Suprapubic skin (tissue), 3 donors: ENCODE measurements around the gene WDR90.

Experiments used
- POLR2A ChIP-seq, 2 donors: fragments of 450-650 bp; IDR thresholded peaks; one replicate each; pipeline ENCODE4 v1.6.1; 2017; ENCODE audit warnings: antibody characterized with exemption in 2 of 2, mild to moderate bottlenecking in 2 of 2, moderate library complexity in 2 of 2
- TF ChIP-seq, protein P1 (sequence below), 2 donors: fragments of 200-600 bp in 1 of 2; fragments of 450-650 bp in 1 of 2; sonication (generic) in 1 of 2; IDR thresholded peaks; one replicate each; pipeline ENCODE4 v1.5.1; 2016 to 2019; ENCODE audit warnings: antibody characterized with exemption in 2 of 2, mild to moderate bottlenecking in 1 of 2, moderate library complexity in 1 of 2

DNA sequence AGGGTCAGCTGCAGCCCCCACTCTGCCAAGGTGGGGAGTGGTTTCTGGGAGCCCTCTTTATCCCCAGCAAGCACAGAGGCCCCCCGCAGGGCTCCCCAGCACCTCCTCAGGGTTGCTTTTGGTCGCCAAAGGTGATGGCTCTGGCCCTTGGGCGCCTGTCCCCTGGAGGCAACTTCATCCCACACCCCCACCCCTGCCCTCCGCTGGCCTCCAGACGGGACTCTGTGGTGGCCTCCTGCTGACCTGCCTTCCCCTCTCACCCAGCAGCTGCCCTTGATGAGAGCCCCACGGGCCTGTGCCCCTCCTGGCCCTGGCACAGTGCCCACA lies 10.9 kb downstream of the WDR90 start:
- no peak for TF ChIP-seq POLR2A (IDR thresholded peaks at IDR 0.05)
- TF ChIP-seq, protein P1, sequence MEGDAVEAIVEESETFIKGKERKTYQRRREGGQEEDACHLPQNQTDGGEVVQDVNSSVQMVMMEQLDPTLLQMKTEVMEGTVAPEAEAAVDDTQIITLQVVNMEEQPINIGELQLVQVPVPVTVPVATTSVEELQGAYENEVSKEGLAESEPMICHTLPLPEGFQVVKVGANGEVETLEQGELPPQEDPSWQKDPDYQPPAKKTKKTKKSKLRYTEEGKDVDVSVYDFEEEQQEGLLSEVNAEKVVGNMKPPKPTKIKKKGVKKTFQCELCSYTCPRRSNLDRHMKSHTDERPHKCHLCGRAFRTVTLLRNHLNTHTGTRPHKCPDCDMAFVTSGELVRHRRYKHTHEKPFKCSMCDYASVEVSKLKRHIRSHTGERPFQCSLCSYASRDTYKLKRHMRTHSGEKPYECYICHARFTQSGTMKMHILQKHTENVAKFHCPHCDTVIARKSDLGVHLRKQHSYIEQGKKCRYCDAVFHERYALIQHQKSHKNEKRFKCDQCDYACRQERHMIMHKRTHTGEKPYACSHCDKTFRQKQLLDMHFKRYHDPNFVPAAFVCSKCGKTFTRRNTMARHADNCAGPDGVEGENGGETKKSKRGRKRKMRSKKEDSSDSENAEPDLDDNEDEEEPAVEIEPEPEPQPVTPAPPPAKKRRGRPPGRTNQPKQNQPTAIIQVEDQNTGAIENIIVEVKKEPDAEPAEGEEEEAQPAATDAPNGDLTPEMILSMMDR (IDR thresholded peaks at IDR 0.05) = no peak
